ENCODE results near the gene NUBP2.

Gene NUBP2

DNA sequence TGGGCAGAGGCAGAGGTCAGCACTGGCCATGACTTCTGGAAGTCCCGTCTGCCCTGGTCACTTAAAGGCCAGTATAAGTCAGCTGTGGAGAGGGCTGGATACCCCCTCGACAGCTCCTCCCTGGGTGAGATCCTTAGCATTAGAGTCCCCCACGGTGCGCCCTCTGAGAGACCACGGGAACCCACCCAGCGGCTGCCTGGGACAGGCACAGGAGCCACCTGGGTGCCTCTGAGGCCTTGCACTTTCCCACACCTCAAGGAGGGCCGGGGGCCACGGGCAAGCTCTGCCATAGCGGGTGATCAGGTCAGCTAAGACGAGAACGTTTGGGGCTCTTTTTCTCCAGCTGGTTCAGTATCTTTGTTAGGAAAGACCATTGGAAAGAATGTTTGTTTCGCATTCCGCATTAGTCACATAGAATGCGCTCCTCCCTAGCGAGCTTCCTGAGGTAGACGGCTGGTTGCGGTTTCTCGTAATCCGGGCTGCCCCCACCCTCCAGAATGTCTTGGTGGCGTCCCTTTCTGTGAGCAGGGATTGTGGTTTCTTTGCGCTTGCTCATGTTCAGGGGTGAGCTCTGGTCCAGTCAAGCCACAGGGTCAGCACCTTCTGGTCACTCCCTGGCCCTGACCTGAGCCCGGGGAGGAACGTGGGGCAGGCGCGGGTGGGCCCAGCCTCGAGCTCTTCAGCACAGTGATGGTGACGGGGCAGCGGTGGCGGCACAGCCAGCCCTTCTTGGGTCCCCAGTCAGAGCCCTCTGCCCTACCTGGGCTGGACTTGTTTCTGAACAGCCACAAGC lies 36.7 kb upstream of the NUBP2 start:
- no peaks in the 10 kb centered on the region for H3K9me3 ChIP-seq (ENCODE audit: control insufficient read depth in 1 of 2, low read length in 2 of 2)
- H3K27ac ChIP-seq (ENCODE audit: low read length) = no peak overlapping the region
- H3K4me1 ChIP-seq (ENCODE audit: control insufficient read depth in 1 of 2, insufficient read depth in 2 of 2, low read length in 2 of 2) = no peaks in the 10 kb centered on the region
- H3K36me3 ChIP-seq (ENCODE audit: control insufficient read depth in 1 of 2, insufficient read depth in 2 of 2, low read length in 2 of 2) = peaks cover 15 to 80% of the 10 kb centered on the region in 2 donors
- no peaks in the 10 kb centered on the region for H3K27me3 ChIP-seq (ENCODE audit: low read depth, low read length)
- H3K4me3 ChIP-seq (ENCODE audit: low read depth in 1 of 2, low read length in 2 of 2) = no peak overlapping the region

GRCh38 chr16:1746693-1747195 lies 36.0 kb upstream of the NUBP2 start:
- Histone ChIP-seq H3K36me3 (ENCODE audit: control insufficient read depth in 1 of 2, insufficient read depth in 2 of 2, low read length in 2 of 2) (peaks cover 17 to 78% of the 10 kb centered on the region in 2 donors), H3K27me3 (ENCODE audit: low read depth, low read length) (no peaks in the 10 kb centered on the region), H3K4me3 (ENCODE audit: low read depth in 1 of 2, low read length in 2 of 2) (no peak overlapping the region), H3K4me1 (ENCODE audit: control insufficient read depth in 1 of 2, insufficient read depth in 2 of 2, low read length in 2 of 2) (no peaks in the 10 kb centered on the region), H3K9me3 (ENCODE audit: control insufficient read depth in 1 of 2, low read length in 2 of 2) (no peaks in the 10 kb centered on the region), H3K27ac (ENCODE audit: low read length) (no peak overlapping the region)

DNA sequence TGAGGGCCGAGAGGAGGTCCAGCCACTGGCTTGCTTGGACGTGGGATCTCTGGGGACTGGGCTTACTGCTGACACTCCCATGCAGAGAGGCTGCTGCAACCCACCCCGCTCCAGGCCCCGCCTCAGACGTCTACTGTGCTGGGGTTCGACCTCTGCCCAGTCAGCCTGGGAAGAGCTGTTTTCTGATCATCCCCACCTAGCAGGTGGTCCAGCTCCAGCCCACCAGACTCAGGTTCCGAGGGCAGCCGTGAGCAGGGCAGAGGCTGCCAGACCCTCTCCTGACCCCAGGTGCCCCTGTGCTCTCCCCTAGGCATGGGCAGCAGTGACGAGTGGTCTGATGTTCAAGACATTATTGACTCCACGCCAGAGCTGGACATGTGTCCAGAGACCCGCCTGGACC lies 34.8 kb upstream of the NUBP2 start:
- H3K27ac ChIP-seq (ENCODE audit: low read length) = no peak overlapping the region
- no peak overlapping the region for H3K4me3 ChIP-seq (ENCODE audit: low read depth in 1 of 2, low read length in 2 of 2)
- H3K36me3 ChIP-seq (ENCODE audit: control insufficient read depth in 1 of 2, insufficient read depth in 2 of 2, low read length in 2 of 2) = peaks cover 26 to 76% of the 10 kb centered on the region in 2 donors

DNA sequence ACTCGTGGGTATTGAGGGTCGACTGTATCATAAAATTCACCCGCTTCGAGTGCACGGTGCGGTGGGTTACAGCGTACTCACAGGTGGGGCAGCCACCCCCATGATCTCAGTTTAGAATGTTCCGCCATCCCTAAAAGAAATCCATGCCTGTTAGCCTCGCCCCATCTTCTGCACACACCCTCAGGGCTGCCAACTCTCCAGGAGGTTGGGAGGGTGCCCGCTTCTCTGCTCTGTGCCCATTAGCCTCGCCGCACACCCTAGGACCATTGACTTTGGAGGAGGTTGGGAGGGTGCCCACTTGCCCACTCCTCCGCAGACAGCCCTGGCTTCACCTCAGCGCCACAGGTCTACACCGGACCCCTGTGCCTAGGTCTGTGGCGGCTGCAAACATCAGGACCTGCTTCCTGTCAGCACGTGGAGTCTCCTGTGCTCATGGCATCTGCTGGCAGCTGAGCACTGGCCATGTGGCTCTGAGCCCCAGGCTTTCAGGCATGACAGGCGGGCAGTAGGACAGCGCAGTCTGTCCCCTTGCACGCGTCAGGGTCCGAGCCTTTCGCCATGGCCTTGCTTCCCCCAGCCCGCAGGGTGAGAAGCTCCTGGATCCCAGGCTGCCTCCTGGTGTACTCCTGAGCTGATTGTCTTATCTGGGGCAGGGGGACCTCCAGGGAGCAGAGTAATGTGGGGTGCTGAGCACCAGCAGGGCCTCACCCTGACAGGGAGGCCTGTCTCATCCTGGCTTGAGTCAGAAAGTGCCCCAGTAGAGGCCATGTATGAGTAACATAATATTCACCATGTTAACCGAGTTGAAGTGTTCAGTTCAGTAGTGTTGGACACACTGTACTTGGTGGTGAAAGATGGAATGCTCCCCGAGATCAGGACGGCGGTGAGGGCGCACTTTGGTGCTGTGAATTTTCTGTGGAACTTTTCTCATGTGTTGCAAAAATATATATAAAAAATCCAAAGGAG lies 33.3 kb upstream of the NUBP2 start:
- H3K36me3 ChIP-seq (ENCODE audit: control insufficient read depth in 1 of 2, insufficient read depth in 2 of 2, low read length in 2 of 2) = peaks cover 26 to 62% of the 10 kb centered on the region in 2 donors

More for the DNA sequence above, 34.8 kb upstream of the NUBP2 start:
- Histone ChIP-seq H3K9me3 (ENCODE audit: control insufficient read depth in 1 of 2, low read length in 2 of 2) (no peaks in the 10 kb centered on the region), H3K4me1 (ENCODE audit: control insufficient read depth in 1 of 2, insufficient read depth in 2 of 2, low read length in 2 of 2) (no peaks in the 10 kb centered on the region), H3K27me3 (ENCODE audit: low read depth, low read length) (no peaks in the 10 kb centered on the region)

DNA sequence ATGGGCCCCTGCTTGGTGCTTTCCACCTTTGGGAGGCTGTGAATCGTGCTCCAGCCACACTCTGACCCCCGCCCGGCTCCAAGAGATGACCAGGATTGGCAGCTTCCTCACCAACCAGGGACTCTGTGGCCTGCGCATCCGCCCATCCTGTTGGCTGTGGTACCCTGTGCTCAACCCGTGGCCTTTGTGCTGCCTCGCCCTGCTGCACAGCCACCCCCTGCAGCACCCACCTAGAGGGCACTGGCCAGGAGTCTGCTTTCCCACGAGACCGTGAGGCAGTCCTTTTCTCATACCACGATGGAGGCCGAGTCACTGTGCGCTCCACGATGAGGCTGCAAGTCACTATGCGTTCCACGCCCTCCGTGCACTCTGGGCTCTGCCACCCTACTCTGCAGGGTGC lies 30.8 kb upstream of the NUBP2 start:
- Histone ChIP-seq H3K36me3 (ENCODE audit: control insufficient read depth in 1 of 2, insufficient read depth in 2 of 2, low read length in 2 of 2) (peaks cover 31 to 49% of the 10 kb centered on the region in 2 donors), H3K27ac (ENCODE audit: low read length) (no peak overlapping the region), H3K27me3 (ENCODE audit: low read depth, low read length) (no peaks in the 10 kb centered on the region), H3K4me3 (ENCODE audit: low read depth in 1 of 2, low read length in 2 of 2) (no peak overlapping the region), H3K9me3 (ENCODE audit: control insufficient read depth in 1 of 2, low read length in 2 of 2) (no peaks in the 10 kb centered on the region), H3K4me1 (ENCODE audit: control insufficient read depth in 1 of 2, insufficient read depth in 2 of 2, low read length in 2 of 2) (no peaks in the 10 kb centered on the region)

More for the DNA sequence above, 33.3 kb upstream of the NUBP2 start:
- Histone ChIP-seq H3K27ac (ENCODE audit: low read length) (no peak overlapping the region), H3K9me3 (ENCODE audit: control insufficient read depth in 1 of 2, low read length in 2 of 2) (no peaks in the 10 kb centered on the region), H3K4me1 (ENCODE audit: control insufficient read depth in 1 of 2, insufficient read depth in 2 of 2, low read length in 2 of 2) (no peaks in the 10 kb centered on the region), H3K4me3 (ENCODE audit: low read depth in 1 of 2, low read length in 2 of 2) (no peak overlapping the region), H3K27me3 (ENCODE audit: low read depth, low read length) (no peaks in the 10 kb centered on the region)

DNA sequence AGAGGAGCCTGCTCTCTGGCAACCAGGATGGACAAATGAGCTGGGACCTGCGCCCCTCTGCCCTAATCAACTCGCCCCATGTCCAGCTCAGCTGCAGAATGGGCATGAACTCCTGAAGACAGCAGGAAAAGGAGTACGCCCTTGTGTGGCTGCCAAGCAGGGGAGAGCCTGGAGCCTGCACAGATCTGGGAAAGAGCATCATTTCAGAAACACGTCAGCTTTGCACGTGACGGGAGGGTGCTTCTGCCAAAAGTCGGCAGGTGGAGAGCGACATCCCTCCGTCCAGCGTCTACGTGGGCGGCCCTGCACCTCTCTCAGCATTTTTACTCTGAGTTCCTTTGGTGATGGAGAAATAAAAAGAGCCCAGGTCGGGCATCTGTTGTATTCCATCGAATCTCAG lies 29.9 kb upstream of the NUBP2 start:
- Histone ChIP-seq H3K9me3 (ENCODE audit: control insufficient read depth in 1 of 2, low read length in 2 of 2) (no peaks in the 10 kb centered on the region), H3K36me3 (ENCODE audit: control insufficient read depth in 1 of 2, insufficient read depth in 2 of 2, low read length in 2 of 2) (peaks cover 26 to 47% of the 10 kb centered on the region in 2 donors), H3K27me3 (ENCODE audit: low read depth, low read length) (no peaks in the 10 kb centered on the region), H3K4me1 (ENCODE audit: control insufficient read depth in 1 of 2, insufficient read depth in 2 of 2, low read length in 2 of 2) (no peaks in the 10 kb centered on the region), H3K4me3 (ENCODE audit: low read depth in 1 of 2, low read length in 2 of 2) (no peak overlapping the region), H3K27ac (ENCODE audit: low read length) (no peak overlapping the region)

DNA sequence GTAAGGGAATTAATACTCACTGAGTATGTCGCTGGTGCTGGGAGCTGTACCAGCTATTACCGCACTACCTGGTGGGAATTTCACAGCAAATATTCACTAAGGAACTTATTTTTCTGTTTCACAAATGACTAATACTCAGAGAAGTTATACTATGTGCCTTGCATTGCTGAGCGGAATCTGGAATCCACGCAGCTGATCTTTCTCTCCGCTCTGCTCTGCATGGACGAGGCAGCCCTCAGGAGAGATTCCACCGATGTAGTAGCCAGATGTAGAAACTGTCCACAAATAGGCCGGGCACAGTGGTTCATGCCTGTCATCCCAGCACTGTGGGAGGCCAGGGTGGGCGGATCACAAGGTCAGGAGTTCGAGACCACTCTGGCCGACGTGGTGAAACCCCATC lies 28.6 kb upstream of the NUBP2 start:
- no peaks in the 10 kb centered on the region for H3K4me1 ChIP-seq (ENCODE audit: control insufficient read depth in 1 of 2, insufficient read depth in 2 of 2, low read length in 2 of 2)
- peaks cover 18 to 43% of the 10 kb centered on the region in 2 donors for H3K36me3 ChIP-seq (ENCODE audit: control insufficient read depth in 1 of 2, insufficient read depth in 2 of 2, low read length in 2 of 2)
- H3K27ac ChIP-seq (ENCODE audit: low read length) = no peak overlapping the region
- no peak overlapping the region for H3K4me3 ChIP-seq (ENCODE audit: low read depth in 1 of 2, low read length in 2 of 2)
- no peaks in the 10 kb centered on the region for H3K9me3 ChIP-seq (ENCODE audit: control insufficient read depth in 1 of 2, low read length in 2 of 2)
- no peaks in the 10 kb centered on the region for H3K27me3 ChIP-seq (ENCODE audit: low read depth, low read length)

DNA sequence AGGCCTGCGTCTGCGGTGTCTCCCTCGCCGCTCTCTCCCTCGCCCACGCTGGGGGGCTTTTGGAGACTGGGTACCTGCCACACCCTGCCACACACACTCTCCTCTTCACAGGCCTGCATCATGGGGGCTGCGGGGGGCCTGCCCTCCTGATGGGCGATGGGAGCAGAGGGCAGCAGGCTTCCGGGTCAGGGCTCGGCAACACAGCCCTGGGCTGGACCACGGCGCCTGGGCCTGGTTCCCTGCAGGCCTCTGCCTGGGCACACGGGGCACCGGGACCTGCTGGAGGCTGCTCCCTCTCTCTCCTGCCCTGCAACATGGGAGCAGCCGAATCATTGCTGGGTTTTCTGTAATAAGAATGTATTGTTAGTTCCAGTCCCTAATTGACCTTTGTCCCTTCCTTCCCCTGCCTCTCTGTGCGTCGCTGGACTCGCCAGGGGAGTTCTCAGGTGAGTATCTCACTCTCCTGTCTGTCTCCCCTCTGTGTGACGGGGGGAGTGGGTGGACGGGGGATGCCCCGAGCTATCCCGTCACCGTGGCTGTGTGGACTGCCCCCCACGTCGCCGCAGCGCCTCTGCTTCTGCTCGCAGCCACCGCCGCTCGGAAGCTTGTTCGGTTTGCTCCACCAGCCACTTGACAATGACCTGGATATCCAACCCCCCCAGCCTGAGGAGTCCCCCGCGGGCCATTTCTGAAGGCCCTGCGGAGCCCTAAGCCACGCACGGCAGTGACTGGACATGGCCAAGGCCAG lies 24.9 kb upstream of the NUBP2 start:
- no peak overlapping the region for H3K4me3 ChIP-seq (ENCODE audit: low read depth in 1 of 2, low read length in 2 of 2)
- no peaks in the 10 kb centered on the region for H3K9me3 ChIP-seq (ENCODE audit: control insufficient read depth in 1 of 2, low read length in 2 of 2)
- peaks cover 6 to 59% of the 10 kb centered on the region in 2 donors for H3K36me3 ChIP-seq (ENCODE audit: control insufficient read depth in 1 of 2, insufficient read depth in 2 of 2, low read length in 2 of 2)
- no peaks in the 10 kb centered on the region for H3K4me1 ChIP-seq (ENCODE audit: control insufficient read depth in 1 of 2, insufficient read depth in 2 of 2, low read length in 2 of 2)
- no peak overlapping the region for H3K27ac ChIP-seq (ENCODE audit: low read length)
- H3K27me3 ChIP-seq (ENCODE audit: low read depth, low read length) = no peaks in the 10 kb centered on the region

DNA sequence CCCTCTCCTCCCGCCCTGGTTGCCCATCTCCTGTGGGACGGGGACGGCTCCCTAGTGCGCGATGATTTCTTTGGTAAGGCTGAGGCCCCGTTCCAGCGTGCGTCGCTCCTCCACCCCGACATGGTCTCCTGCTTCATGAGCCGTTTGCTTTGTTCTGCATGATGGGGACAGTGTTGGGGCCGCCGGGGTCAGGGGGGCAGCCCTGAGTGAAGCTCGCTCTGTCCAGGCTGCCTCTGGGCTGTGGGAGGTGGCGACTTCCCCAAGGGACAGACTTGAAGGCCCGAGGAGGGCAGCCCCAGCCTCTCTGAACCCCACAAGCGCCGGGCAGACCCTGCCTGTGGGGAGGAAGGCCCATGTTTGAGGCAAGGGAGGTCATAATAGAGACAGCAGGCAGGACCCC lies 23.8 kb upstream of the NUBP2 start:
- no peaks in the 10 kb centered on the region for H3K27me3 ChIP-seq (ENCODE audit: low read depth, low read length)
- H3K27ac ChIP-seq (ENCODE audit: low read length) = no peak overlapping the region
- peaks cover 6 to 65% of the 10 kb centered on the region in 2 donors for H3K36me3 ChIP-seq (ENCODE audit: control insufficient read depth in 1 of 2, insufficient read depth in 2 of 2, low read length in 2 of 2)
- no peaks in the 10 kb centered on the region for H3K4me1 ChIP-seq (ENCODE audit: control insufficient read depth in 1 of 2, insufficient read depth in 2 of 2, low read length in 2 of 2)
- H3K4me3 ChIP-seq (ENCODE audit: low read depth in 1 of 2, low read length in 2 of 2) = no peak overlapping the region
- H3K9me3 ChIP-seq (ENCODE audit: control insufficient read depth in 1 of 2, low read length in 2 of 2) = no peaks in the 10 kb centered on the region

DNA sequence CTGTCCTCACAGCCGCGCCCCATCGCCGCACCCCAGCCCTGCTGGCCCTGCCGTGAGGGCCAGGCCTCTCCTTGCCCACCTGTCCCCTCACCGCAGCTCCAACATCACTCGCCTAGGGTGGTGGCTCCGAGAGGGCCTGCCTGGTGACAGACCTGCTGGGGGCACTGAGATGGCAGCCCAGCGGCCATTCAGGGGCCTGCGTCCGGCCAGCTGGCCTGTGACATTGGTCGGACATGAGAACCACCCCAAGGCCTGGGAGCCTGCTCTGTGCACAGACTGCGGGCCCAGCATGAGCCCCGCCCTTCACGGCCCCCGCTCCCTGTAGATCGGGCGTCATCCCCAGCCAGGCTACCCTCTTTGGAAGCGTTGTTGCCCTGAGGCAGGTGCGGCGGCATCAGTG lies 23.2 kb upstream of the NUBP2 start:
- Histone ChIP-seq H3K9me3 (ENCODE audit: control insufficient read depth in 1 of 2, low read length in 2 of 2) (no peaks in the 10 kb centered on the region), H3K27me3 (ENCODE audit: low read depth, low read length) (no peaks in the 10 kb centered on the region), H3K4me1 (ENCODE audit: control insufficient read depth in 1 of 2, insufficient read depth in 2 of 2, low read length in 2 of 2) (no peaks in the 10 kb centered on the region), H3K36me3 (ENCODE audit: control insufficient read depth in 1 of 2, insufficient read depth in 2 of 2, low read length in 2 of 2) (peaks cover 6 to 71% of the 10 kb centered on the region in 2 donors), H3K27ac (ENCODE audit: low read length) (no peak overlapping the region), H3K4me3 (ENCODE audit: low read depth in 1 of 2, low read length in 2 of 2) (no peak overlapping the region)

GRCh38 chr16:1760911-1761310 lies 21.8 kb upstream of the NUBP2 start:
- H3K4me3 ChIP-seq (ENCODE audit: low read depth in 1 of 2, low read length in 2 of 2) = no peak overlapping the region
- H3K4me1 ChIP-seq (ENCODE audit: control insufficient read depth in 1 of 2, insufficient read depth in 2 of 2, low read length in 2 of 2) = no peaks in the 10 kb centered on the region
- no peak overlapping the region for H3K27ac ChIP-seq (ENCODE audit: low read length)
- no peaks in the 10 kb centered on the region for H3K27me3 ChIP-seq (ENCODE audit: low read depth, low read length)
- H3K9me3 ChIP-seq (ENCODE audit: control insufficient read depth in 1 of 2, low read length in 2 of 2) = no peaks in the 10 kb centered on the region
- peaks cover 4 to 76% of the 10 kb centered on the region in 2 donors for H3K36me3 ChIP-seq (ENCODE audit: control insufficient read depth in 1 of 2, insufficient read depth in 2 of 2, low read length in 2 of 2)

All from muscle layer of duodenum (tissue), 2 donors.